Karpas-422 (cell line): ENCODE results near the gene SSR2. TPM values are rescaled to one million over a fixed set of nuclear protein-coding genes. Genes with fewer than 3 reads are reported as not detected.
A peak's percentile ranks its signal among the peaks of the same experiment; 100 is the strongest.

Source experiments
- DNase-seq: peaks from one replicate; pipeline ENCODE4 v3.0.0-alpha.2; 2015
- H2AFZ ChIP-seq: fragments of 200-600 bp; sonication (generic); 2 replicates; pipeline ENCODE4 v1.6.1; 2014; ENCODE audit warnings: antibody characterized with exemption, low read length, mixed read lengths
- H3K27ac ChIP-seq: fragments of 200-600 bp; sonication (generic); 2 replicates; pipeline ENCODE4 v1.5.1; 2014; ENCODE audit warnings: mild to moderate bottlenecking, low read length, moderate library complexity
- H3K27me3 ChIP-seq: fragments of 200-600 bp; sonication (generic); 2 replicates; pipeline ENCODE4 v1.6.1; 2014; ENCODE audit warnings: low read length, mixed read lengths
- H3K36me3 ChIP-seq: fragments of 200-600 bp; sonication (generic); 2 replicates; pipeline ENCODE4 v1.6.1; 2014; ENCODE audit warnings: low read length, mixed read lengths; ENCODE audit not compliant: insufficient read depth
- H3K4me1 ChIP-seq: fragments of 200-600 bp; sonication (generic); 2 replicates; pipeline ENCODE4 v1.6.1; 2014; ENCODE audit warnings: mild to moderate bottlenecking, low read length, mixed read lengths
- H3K4me2 ChIP-seq: fragments of 200-600 bp; sonication (generic); 2 replicates; pipeline ENCODE4 v1.6.1; 2014; ENCODE audit warnings: low read length, low read depth, mild to moderate bottlenecking; ENCODE audit not compliant: poor library complexity, severe bottlenecking
- H3K4me3 ChIP-seq: fragments of 200-600 bp; sonication (generic); 2 replicates; pipeline ENCODE4 v1.5.1; 2014; ENCODE audit warnings: mild to moderate bottlenecking, antibody characterized with exemption, low read length, mixed read lengths
- H3K79me2 ChIP-seq: fragments of 200-600 bp; sonication (generic); 2 replicates; pipeline ENCODE4 v1.6.1; 2014; ENCODE audit warnings: mild to moderate bottlenecking, low read length, mixed read lengths
- H3K9ac ChIP-seq: fragments of 200-600 bp; sonication (generic); 2 replicates; pipeline ENCODE4 v1.6.0; 2014; ENCODE audit warnings: low read length
- H3K9me2 ChIP-seq: fragments of 200-600 bp; sonication (generic), shearing (Covaris generic); replicated peaks from 2 replicates; pipeline ENCODE4 v1.6.0; 2014; ENCODE audit warnings: mild to moderate bottlenecking, low read length, moderate library complexity; ENCODE audit not compliant: insufficient read depth
- H3K9me3 ChIP-seq: fragments of 300-700, 200-600 bp; sonication (generic); 2 replicates; pipeline ENCODE4 v1.6.1; 2014; ENCODE audit warnings: low read length, mixed read lengths
- H4K20me1 ChIP-seq: fragments of 200-600 bp; sonication (generic); 2 replicates; pipeline ENCODE4 v1.6.1; 2014; ENCODE audit warnings: mild to moderate bottlenecking, antibody characterized with exemption, low read length, low read depth; ENCODE audit not compliant: insufficient read depth
- total RNA-seq: library from RNA; depleted of rRNA; stranded (reverse); fragments of >200 nt; shearing (Covaris generic); gene quantifications from 2 replicates; pipeline ENCODE4 v1.2.3, GENCODE V29; 2014; ENCODE audit warnings: low replicate concordance

Gene SSR2
- total RNA-seq, 1 experiment from 2014 or later = 205 TPM

- DNase-seq = peak; percentile 25
- Histone ChIP-seq H3K9ac (no peak overlapping the region), H3K4me3 (no peak overlapping the region), H3K27ac (no peak overlapping the region), H3K4me2 (no peak overlapping the region), H4K20me1 (no peaks in the 10 kb centered on the region), H3K36me3 (peaks cover 24% of the 10 kb centered on the region; the same call in 1 of the 2 replicates), H3K9me2 (no peaks in the 10 kb centered on the region), H3K4me1 (no peaks in the 10 kb centered on the region), H2AFZ (no peak overlapping the region), H3K79me2 (no peaks in the 10 kb centered on the region), H3K27me3 (no peaks in the 10 kb centered on the region), H3K9me3 (no peaks in the 10 kb centered on the region)
Measured at GRCh38 chr1:156009404-156009803, 11.3 kb downstream of the SSR2 start.

GRCh38 chr1:156006666-156007376 lies 13.9 kb downstream of the SSR2 start:
- no peak overlapping the region for H3K4me2 ChIP-seq
- no peak overlapping the region for H3K4me3 ChIP-seq
- no peaks in the 10 kb centered on the region for H3K27me3 ChIP-seq
- peak; percentile 34 for DNase-seq
- no peaks in the 10 kb centered on the region for H4K20me1 ChIP-seq
- no peaks in the 10 kb centered on the region for H3K79me2 ChIP-seq
- no peak overlapping the region for H3K9ac ChIP-seq
- H3K36me3 ChIP-seq = peaks cover 10% of the 10 kb centered on the region; the same call in 1 of the 2 replicates
- H3K27ac ChIP-seq = no peak overlapping the region
- H2AFZ ChIP-seq = no peak overlapping the region
- H3K4me1 ChIP-seq = peaks cover 4% of the 10 kb centered on the region
- H3K9me3 ChIP-seq = no peaks in the 10 kb centered on the region
- no peaks in the 10 kb centered on the region for H3K9me2 ChIP-seq

- Histone ChIP-seq H3K27me3 (no peaks in the 10 kb centered on the region), H3K4me2 (no peak overlapping the region), H2AFZ (no peak overlapping the region), H3K36me3 (no peaks in the 10 kb centered on the region), H3K9me2 (no peaks in the 10 kb centered on the region), H3K4me1 (peaks cover 8% of the 10 kb centered on the region), H3K9ac (no peak overlapping the region), H3K79me2 (no peaks in the 10 kb centered on the region), H3K9me3 (no peaks in the 10 kb centered on the region), H4K20me1 (no peaks in the 10 kb centered on the region), H3K27ac (no peak overlapping the region), H3K4me3 (no peak overlapping the region)
- DNase-seq = no peak
Measured at GRCh38 chr1:156004843-156005584, 15.7 kb downstream of the SSR2 start.

- H3K4me2 ChIP-seq = no peak overlapping the region
- H4K20me1 ChIP-seq = no peaks in the 10 kb centered on the region
- no peaks in the 10 kb centered on the region for H3K9me3 ChIP-seq
- no peak overlapping the region for H2AFZ ChIP-seq
- no peak for DNase-seq
- H3K27ac ChIP-seq = no peak overlapping the region
- H3K4me1 ChIP-seq = peaks cover 8% of the 10 kb centered on the region
- H3K9ac ChIP-seq = no peak overlapping the region
- no peaks in the 10 kb centered on the region for H3K79me2 ChIP-seq
- no peaks in the 10 kb centered on the region for H3K9me2 ChIP-seq
- no peak overlapping the region for H3K4me3 ChIP-seq
- no peaks in the 10 kb centered on the region for H3K27me3 ChIP-seq
- no peaks in the 10 kb centered on the region for H3K36me3 ChIP-seq
Measured at GRCh38 chr1:156003923-156004188, 16.9 kb downstream of the SSR2 start.

GRCh38 chr1:156002188-156002911 lies 18.4 kb downstream of the SSR2 start:
- Histone ChIP-seq H3K9me3 (no peaks in the 10 kb centered on the region), H3K27me3 (no peaks in the 10 kb centered on the region), H3K4me3 (no peak overlapping the region), H4K20me1 (no peaks in the 10 kb centered on the region), H3K4me1 (peaks cover 8% of the 10 kb centered on the region), H3K9ac (no peak overlapping the region), H3K9me2 (no peaks in the 10 kb centered on the region), H3K4me2 (peak overlapping the region; percentile 17), H3K79me2 (no peaks in the 10 kb centered on the region), H3K36me3 (no peaks in the 10 kb centered on the region), H2AFZ (no peak overlapping the region), H3K27ac (no peak overlapping the region)
- DNase-seq = no peak

GRCh38 chr1:156001662-156002171 lies 19.0 kb downstream of the SSR2 start:
- Histone ChIP-seq H3K27me3 (no peaks in the 10 kb centered on the region), H3K36me3 (no peaks in the 10 kb centered on the region), H4K20me1 (no peaks in the 10 kb centered on the region), H3K4me2 (peak overlapping the region; percentile 17), H3K79me2 (no peaks in the 10 kb centered on the region), H3K9me3 (no peaks in the 10 kb centered on the region), H3K27ac (no peak overlapping the region), H3K4me1 (peaks cover 8% of the 10 kb centered on the region), H3K9ac (no peak overlapping the region), H2AFZ (peak overlapping the region; percentile 65; the same call in 1 of the 2 replicates), H3K9me2 (no peaks in the 10 kb centered on the region), H3K4me3 (no peak overlapping the region)
- DNase-seq = no peak

GRCh38 chr1:156001021-156001661 lies 19.6 kb downstream of the SSR2 start:
- H3K27me3 ChIP-seq = no peaks in the 10 kb centered on the region
- H3K4me2 ChIP-seq = no peak overlapping the region
- no peak overlapping the region for H3K9ac ChIP-seq
- no peak for DNase-seq
- H4K20me1 ChIP-seq = no peaks in the 10 kb centered on the region
- H3K9me3 ChIP-seq = no peaks in the 10 kb centered on the region
- H3K9me2 ChIP-seq = no peaks in the 10 kb centered on the region
- peak overlapping the region; percentile 65; the same call in 1 of the 2 replicates for H2AFZ ChIP-seq
- H3K79me2 ChIP-seq = no peaks in the 10 kb centered on the region
- H3K4me3 ChIP-seq = no peak overlapping the region
- H3K4me1 ChIP-seq = peaks cover 8% of the 10 kb centered on the region
- no peak overlapping the region for H3K27ac ChIP-seq
- no peaks in the 10 kb centered on the region for H3K36me3 ChIP-seq

- Histone ChIP-seq H3K36me3 (no peaks in the 10 kb centered on the region), H3K4me1 (peaks cover 8% of the 10 kb centered on the region), H3K4me3 (no peak overlapping the region), H4K20me1 (no peaks in the 10 kb centered on the region), H2AFZ (no peak overlapping the region), H3K9me2 (no peaks in the 10 kb centered on the region), H3K27me3 (no peaks in the 10 kb centered on the region), H3K27ac (no peak overlapping the region), H3K79me2 (no peaks in the 10 kb centered on the region), H3K9me3 (no peaks in the 10 kb centered on the region), H3K4me2 (no peak overlapping the region), H3K9ac (no peak overlapping the region)
- no peak for DNase-seq
Measured at GRCh38 chr1:155999964-156000363, 20.8 kb downstream of the SSR2 start.
